Transverse colon (tissue), 4 donors: ENCODE results near the gene DIS3L2.

ENCODE experiments used
- CTCF ChIP-seq, 5 experiments: fragments of 200-600 bp in 3 of 5; fragments of 450-650 bp in 2 of 5; sonication (generic) in 3 of 5; IDR thresholded peaks; 1 replicate in 2 of 5; 2 replicates in 3 of 5; pipeline ENCODE4 v1.5.1; 2016 to 2017; ENCODE audit warnings: antibody characterized with exemption in 5 of 5, inconsistent platforms in 3 of 5, mild to moderate bottlenecking in 2 of 5, moderate library complexity in 1 of 5
- EP300 ChIP-seq: sonication (generic); formaldehyde crosslinking; IDR thresholded peaks from one replicate; pipeline ENCODE4 v1.6.1; 2017; ENCODE audit warnings: antibody characterized with exemption, low read depth
- POLR2A ChIP-seq: fragments of 450-650 bp; IDR thresholded peaks from one replicate; pipeline ENCODE4 v1.6.1; 2016; ENCODE audit warnings: antibody characterized with exemption, mild to moderate bottlenecking, moderate library complexity
- POLR2AphosphoS5 ChIP-seq, 3 donors: sonication (generic); formaldehyde crosslinking; IDR thresholded peaks; one replicate each; pipeline ENCODE4 v1.6.1; 2016; ENCODE audit warnings: antibody characterized with exemption in 3 of 3

GRCh38 chr2:232204457-232204931 is 243.0 kb downstream of the DIS3L2 start:
- no peak for TF ChIP-seq POLR2A
- TF ChIP-seq EP300: no peak
- no peak for TF ChIP-seq POLR2AphosphoS5 (IDR thresholded peaks at IDR 0.05)
- TF ChIP-seq CTCF (IDR thresholded peaks at IDR 0.05): no peak
